SU-DHL-6 (cell line): ENCODE results near the gene ASCC3.

ENCODE experiments used
- CTCF ChIP-seq: fragments of 200-600 bp; sonication (generic); IDR thresholded peaks from one replicate; pipeline ENCODE4 v1.5.1; 2017; ENCODE audit warnings: antibody characterized with exemption, mild to moderate bottlenecking, low read length, moderate library complexity; ENCODE audit not compliant: insufficient read depth, poor library complexity, severe bottlenecking
- EZH2phosphoT487 ChIP-seq: fragments of 200-600 bp; sonication (generic), shearing (Covaris generic); conservative IDR thresholded peaks from 2 replicates; pipeline ENCODE4 v1.6.1; 2018; ENCODE audit warnings: mild to moderate bottlenecking, antibody characterized with exemption, low read length, moderate library complexity, mixed read lengths

GRCh38 chr6:100796049-100796823 lies 84.9 kb downstream of the ASCC3 start:
- TF ChIP-seq CTCF (no peak), EZH2phosphoT487 (no peak)
